Neuronal stem cell (in vitro differentiated cells): Measurements from ENCODE around the gene TMEM179B. TPM values are rescaled to one million over a fixed set of nuclear protein-coding genes. Genes with fewer than 3 reads are reported as not detected.

Source experiments
- small RNA-seq: library from polyadenylated mRNA; stranded (forward); fragments of <200 nt; extraction: miRNeasy Mini kit (QIAGEN cat#:217004); gene quantifications from one replicate; pipeline ENCODE3, GENCODE V24; 2013; ENCODE audit not compliant: insufficient read depth

TMEM179B gene

Small RNA genes lying within 50 kb of the gene (small RNA-seq; reads per million reads assigned to genes)
- gene MIR6514 (5.5 reads per million, percentile 26 among the genes with 10 or more reads in this experiment), gene RNU6-118P (not detected)
